Measurements from ENCODE around the gene C11orf68.

Gene C11orf68

GRCh38 chr11:65890324-65891218 lies 28.3 kb downstream of the C11orf68 start, which contains the start of gene CCDC85B:
Gene CCDC85B (plus strand): TSS chr11:65890673. CDS start chr11:65890784, 111 bp downstream.
- DNase-seq (ENCODE audit: low spot score), result peak; percentile 97

GRCh38 chr11:65888163-65888814 lies 30.6 kb downstream of the C11orf68 start, which contains the start of gene FIBP:
Gene FIBP (minus strand): TSS chr11:65888471. CDS start chr11:65888418, 53 bp downstream.
- DNase-seq (ENCODE audit: low spot score), result peak; percentile 98

- DNase-seq (ENCODE audit: low spot score), result no peak
These were observed 31.1 kb downstream of the C11orf68 start for GRCh38 chr11:65887723-65888162.

GRCh38 chr11:65886826-65887722 lies 31.8 kb downstream of the C11orf68 start:
- no peak for DNase-seq (ENCODE audit: low spot score)

GRCh38 chr11:65885808-65886536 lies 32.9 kb downstream of the C11orf68 start:
- DNase-seq (ENCODE audit: low spot score), result no peak

GRCh38 chr11:65885231-65885630 lies 33.6 kb downstream of the C11orf68 start:
- no peak for DNase-seq (ENCODE audit: low spot score)

- no peak for DNase-seq (ENCODE audit: low spot score)
These were observed 34.2 kb downstream of the C11orf68 start for GRCh38 chr11:65884716-65885092.

- DNase-seq (ENCODE audit: low spot score), result no peak
These were observed 34.8 kb downstream of the C11orf68 start for GRCh38 chr11:65883786-65884715.

GRCh38 chr11:65883058-65883761 lies 35.7 kb downstream of the C11orf68 start:
- DNase-seq (ENCODE audit: low spot score), result no peak

GRCh38 chr11:65882120-65883057 lies 36.5 kb downstream of the C11orf68 start:
- DNase-seq (ENCODE audit: low spot score), result no peak

- DNase-seq (ENCODE audit: low spot score), result no peak
These were observed 37.9 kb downstream of the C11orf68 start for GRCh38 chr11:65880844-65881421.

GRCh38 chr11:65880027-65880426 lies 38.8 kb downstream of the C11orf68 start:
- DNase-seq (ENCODE audit: low spot score), result no peak

GRCh38 chr11:65879617-65880016 lies 39.2 kb downstream of the C11orf68 start, which contains the start of gene CTSW:
Gene CTSW (plus strand): TSS chr11:65879837. CDS start chr11:65879855, 18 bp downstream.
- no peak for DNase-seq (ENCODE audit: low spot score)

GRCh38 chr11:65873318-65874156 lies 45.3 kb downstream of the C11orf68 start:
- peak; percentile 90 for DNase-seq (ENCODE audit: low spot score)

GRCh38 chr11:65872586-65873317 lies 46.1 kb downstream of the C11orf68 start, which contains the start of gene EFEMP2:
Gene EFEMP2 (minus strand): TSS chr11:65872800. CDS start chr11:65872354, 446 bp downstream.
- DNase-seq (ENCODE audit: low spot score), result no peak

Data from putamen (tissue), 1 donor.